ENCODE data around the gene GRID1. TPM values are rescaled to one million over a fixed set of nuclear protein-coding genes. Genes with fewer than 3 reads are reported as not detected.

GRID1 gene
- total and polyA plus RNA-seq, 10 of the 15 experiments (the other 5 are each of a cell fraction or from before 2014, with no cell fraction given) = 0.04 to 0.62 (median 0.08) TPM; not detected in 5

DNA sequence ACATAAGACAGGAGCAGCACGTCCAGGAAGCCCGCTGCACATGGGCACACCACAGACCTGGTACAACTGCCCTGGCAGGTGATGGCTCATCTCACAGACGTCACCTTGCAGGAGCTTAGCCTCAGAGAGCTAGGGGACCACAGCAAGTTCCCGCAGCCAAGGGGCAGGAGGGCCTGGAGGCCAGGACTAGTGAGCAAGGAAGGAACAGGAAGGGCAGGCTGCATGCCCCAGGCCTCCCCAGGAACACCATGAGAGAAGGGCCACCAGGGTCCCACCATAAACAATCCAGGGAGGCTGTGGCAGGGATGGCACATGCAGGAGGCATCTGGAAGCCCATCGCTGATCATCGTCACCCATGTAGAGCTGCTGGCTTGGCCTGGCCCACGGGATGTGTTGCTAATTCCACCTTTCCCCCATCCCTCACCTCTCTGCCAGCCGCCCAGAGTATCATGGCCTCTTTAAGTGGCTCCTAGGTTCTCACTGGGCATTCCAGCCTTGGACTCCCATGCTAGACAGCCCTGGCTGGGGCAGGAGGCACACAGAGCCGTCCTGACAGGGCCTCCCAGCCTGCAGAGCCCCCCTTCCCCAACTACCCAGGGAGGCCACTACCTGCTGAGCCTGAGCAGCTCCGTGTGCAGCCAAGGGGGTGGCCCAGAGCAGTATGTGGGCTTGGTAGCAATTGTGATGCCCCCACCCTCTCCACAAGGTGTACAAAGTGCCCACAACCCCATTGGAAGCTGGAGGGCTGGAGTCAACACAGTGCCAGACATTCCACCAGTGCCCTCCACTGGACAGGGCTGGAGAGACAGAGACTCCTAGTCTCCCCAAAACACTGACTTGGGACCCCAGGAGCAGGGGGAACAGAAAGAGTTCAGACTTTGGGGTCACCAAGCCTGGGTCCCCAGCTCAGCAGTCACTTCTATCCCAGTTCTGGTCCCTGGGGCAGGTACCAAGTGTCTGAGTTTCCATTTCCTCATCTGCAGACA, 35.5 kb downstream of the GRID1 start:
- Histone ChIP-seq H4K20me1 (ENCODE audit: control insufficient read depth, insufficient read depth) (no peaks in the 10 kb centered on the region; the same call in 1 of the 2 replicates), H3K4me3 (no peak overlapping the region), H3K9ac (ENCODE audit: control insufficient read depth, insufficient read depth, low read length) (no peak overlapping the region), H3K79me2 (ENCODE audit: control insufficient read depth, insufficient read depth, low read length) (no peaks in the 10 kb centered on the region), H3K27me3 (replicated peaks in 1 of 2; ENCODE audit: control insufficient read depth in 2 of 2, insufficient read depth in 2 of 2, low read length in 1 of 2) (peaks cover 0 to 3% of the 10 kb centered on the region in 2 experiments; a peak in 1 of 4 replicates), H2AFZ (ENCODE audit: control insufficient read depth, low read depth, low read length) (no peak overlapping the region), H3K4me1 (ENCODE audit: control insufficient read depth, insufficient read depth, low read length) (no peaks in the 10 kb centered on the region), H3K27ac (ENCODE audit: control insufficient read depth, insufficient read depth) (no peak overlapping the region), H3K36me3 (ENCODE audit: control insufficient read depth in 2 of 2, insufficient read depth in 2 of 2, low read length in 1 of 2) (no peaks in the 10 kb centered on the region), H3K9me3 (replicated peaks; ENCODE audit: control insufficient read depth, insufficient read depth, low read length) (no peaks in the 10 kb centered on the region), H3K4me2 (ENCODE audit: control insufficient read depth, insufficient read depth) (no peak overlapping the region)
- FAIRE-seq = no peak
- WGBS (ENCODE audit: insufficient coverage, insufficient replicate concordance, low lambda C conversion rate, missing lambda C conversion rate) = 7% methylated on average over 10 of the region's 10 CpGs
- intact Hi-C loops (cut with micrococcal nuclease; ENCODE audit: unreplicated experiment) = no loop called here
- SMC1A ChIA-PET (ENCODE audit: uncharacterized antibody, unreplicated experiment) = no interaction called here
- in situ Hi-C loops (cut with MboI) = no loop called here
- no peak for DNase-seq (ENCODE audit: low read depth, low spot score)
- TF ChIP-seq, protein P1, sequence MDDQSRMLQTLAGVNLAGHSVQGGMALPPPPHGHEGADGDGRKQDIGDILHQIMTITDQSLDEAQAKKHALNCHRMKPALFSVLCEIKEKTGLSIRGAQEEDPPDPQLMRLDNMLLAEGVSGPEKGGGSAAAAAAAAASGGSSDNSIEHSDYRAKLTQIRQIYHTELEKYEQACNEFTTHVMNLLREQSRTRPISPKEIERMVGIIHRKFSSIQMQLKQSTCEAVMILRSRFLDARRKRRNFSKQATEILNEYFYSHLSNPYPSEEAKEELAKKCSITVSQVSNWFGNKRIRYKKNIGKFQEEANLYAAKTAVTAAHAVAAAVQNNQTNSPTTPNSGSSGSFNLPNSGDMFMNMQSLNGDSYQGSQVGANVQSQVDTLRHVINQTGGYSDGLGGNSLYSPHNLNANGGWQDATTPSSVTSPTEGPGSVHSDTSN (IDR thresholded peaks at IDR 0.05; ENCODE audit: insufficient replicate concordance, low read depth, low read length) = no peak
- TF ChIP-seq BACH1 (IDR thresholded peaks at IDR 0.05; ENCODE audit: borderline replicate concordance) = no peak
- no peak for TF ChIP-seq CREB1 (IDR thresholded peaks at IDR 0.05; ENCODE audit: low read depth)
- no peak for TF ChIP-seq NR2C2 (IDR thresholded peaks at IDR 0.05; ENCODE audit: borderline replicate concordance, control insufficient read depth, insufficient read length, low read depth)
- TF ChIP-seq, protein P2, sequence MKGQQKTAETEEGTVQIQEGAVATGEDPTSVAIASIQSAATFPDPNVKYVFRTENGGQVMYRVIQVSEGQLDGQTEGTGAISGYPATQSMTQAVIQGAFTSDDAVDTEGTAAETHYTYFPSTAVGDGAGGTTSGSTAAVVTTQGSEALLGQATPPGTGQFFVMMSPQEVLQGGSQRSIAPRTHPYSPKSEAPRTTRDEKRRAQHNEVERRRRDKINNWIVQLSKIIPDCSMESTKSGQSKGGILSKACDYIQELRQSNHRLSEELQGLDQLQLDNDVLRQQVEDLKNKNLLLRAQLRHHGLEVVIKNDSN (IDR thresholded peaks at IDR 0.05; ENCODE audit: borderline replicate concordance, extremely low read length, insufficient read depth, low read depth, low read length) = peak; percentile 3
- TF ChIP-seq, protein P3, sequence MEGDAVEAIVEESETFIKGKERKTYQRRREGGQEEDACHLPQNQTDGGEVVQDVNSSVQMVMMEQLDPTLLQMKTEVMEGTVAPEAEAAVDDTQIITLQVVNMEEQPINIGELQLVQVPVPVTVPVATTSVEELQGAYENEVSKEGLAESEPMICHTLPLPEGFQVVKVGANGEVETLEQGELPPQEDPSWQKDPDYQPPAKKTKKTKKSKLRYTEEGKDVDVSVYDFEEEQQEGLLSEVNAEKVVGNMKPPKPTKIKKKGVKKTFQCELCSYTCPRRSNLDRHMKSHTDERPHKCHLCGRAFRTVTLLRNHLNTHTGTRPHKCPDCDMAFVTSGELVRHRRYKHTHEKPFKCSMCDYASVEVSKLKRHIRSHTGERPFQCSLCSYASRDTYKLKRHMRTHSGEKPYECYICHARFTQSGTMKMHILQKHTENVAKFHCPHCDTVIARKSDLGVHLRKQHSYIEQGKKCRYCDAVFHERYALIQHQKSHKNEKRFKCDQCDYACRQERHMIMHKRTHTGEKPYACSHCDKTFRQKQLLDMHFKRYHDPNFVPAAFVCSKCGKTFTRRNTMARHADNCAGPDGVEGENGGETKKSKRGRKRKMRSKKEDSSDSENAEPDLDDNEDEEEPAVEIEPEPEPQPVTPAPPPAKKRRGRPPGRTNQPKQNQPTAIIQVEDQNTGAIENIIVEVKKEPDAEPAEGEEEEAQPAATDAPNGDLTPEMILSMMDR (IDR thresholded peaks at IDR 0.05 in 2 of 3, conservative IDR thresholded peaks at IDR 0.05 in 1 of 3; ENCODE audit: control insufficient read depth in 2 of 3, extremely low read depth in 1 of 3, insufficient read depth in 1 of 3, low read depth in 3 of 3, low read length in 3 of 3) = peak in 1 of 3 experiments; percentile 7; a peak in 1 of 6 replicates
- TF ChIP-seq HDAC2 (IDR thresholded peaks at IDR 0.05) = no peak
- no peak for TF ChIP-seq EED (IDR thresholded peaks at IDR 0.05; ENCODE audit: low read depth)
- no peak for TF ChIP-seq BRCA1 (IDR thresholded peaks at IDR 0.05; ENCODE audit: low read depth, low read length)
- TF ChIP-seq TAF1 (IDR thresholded peaks at IDR 0.05; ENCODE audit: borderline replicate concordance, low read depth, low read length) = no peak
- TF ChIP-seq TARDBP (IDR thresholded peaks at IDR 0.05; ENCODE audit: borderline replicate concordance) = no peak
- TF ChIP-seq HSF1 (IDR thresholded peaks at IDR 0.05; ENCODE audit: low read depth, low read length) = no peak
- TF ChIP-seq RAD51 (IDR thresholded peaks at IDR 0.05) = no peak
- no peak for TF ChIP-seq RBBP5 (conservative IDR thresholded peaks at IDR 0.05)
- POLR2A ChIA-PET = no interaction called here
- RAD21 ChIA-PET (ENCODE audit: unreplicated experiment) = no interaction called here
- CTCF ChIA-PET = no interaction called here
- ATAC-seq = peak; percentile 23; the same call in 2 of the 3 replicates
- BruUV-seq (replicated peaks) = no TSS peak
